ENCODE results near the gene TMEM234.

TMEM234 gene

GRCh38 chr1:32180186-32181060, 41.7 kb downstream of the TMEM234 start:
- TF ChIP-seq CTCF (IDR thresholded peaks at IDR 0.05; ENCODE audit: low read depth, low read length, missing control alignments), result no peak
- no peaks in the 10 kb centered on the region for H3K27me3 ChIP-seq (replicated peaks)
- H3K27ac ChIP-seq, result peak overlapping the region; percentile 84
- peaks cover 19% of the 10 kb centered on the region for H3K36me3 ChIP-seq (replicated peaks)
- DNase-seq, result peak; percentile 29
- peak overlapping the region; percentile 73 for H3K4me3 ChIP-seq (ENCODE audit: low read depth, low read length)
- in situ Hi-C loops (cut with HindIII; ENCODE audit: low pct_ligation_motif_present, low sequenced_read_pairs), result no loop called here

- H3K4me3 ChIP-seq (ENCODE audit: low read depth, low read length), result peak within 1 kb of the TSS; percentile 73
- H3K27ac ChIP-seq, result peak within 1 kb of the TSS; percentile 84
- peaks cover 17% of the 10 kb centered on the region for H3K36me3 ChIP-seq (replicated peaks)
- peak; percentile 85 for DNase-seq
- H3K27me3 ChIP-seq (replicated peaks), result no peaks in the 10 kb centered on the region
- in situ Hi-C loops (cut with HindIII; ENCODE audit: low pct_ligation_motif_present, low sequenced_read_pairs), result no loop called here
- peak; percentile 14 for TF ChIP-seq CTCF (IDR thresholded peaks at IDR 0.05; ENCODE audit: low read depth, low read length, missing control alignments)
These were observed 42.5 kb downstream of the TMEM234 start, which contains the start of gene TXLNA for GRCh38 chr1:32179443-32180185. Gene TXLNA, plus strand, starts transcription at chr1:32179675. Its CDS starts 671 bp downstream, at chr1:32180346.

- no peak for TF ChIP-seq CTCF (IDR thresholded peaks at IDR 0.05; ENCODE audit: low read depth, low read length, missing control alignments)
- DNase-seq, result no peak
- H3K27ac ChIP-seq, result peak overlapping the region; percentile 84
- peak overlapping the region; percentile 73 for H3K4me3 ChIP-seq (ENCODE audit: low read depth, low read length)
- peaks cover 17% of the 10 kb centered on the region for H3K36me3 ChIP-seq (replicated peaks)
- H3K27me3 ChIP-seq (replicated peaks), result no peaks in the 10 kb centered on the region
- in situ Hi-C loops (cut with HindIII; ENCODE audit: low pct_ligation_motif_present, low sequenced_read_pairs), result no loop called here
These were observed 43.0 kb downstream of the TMEM234 start for GRCh38 chr1:32179193-32179442.

GRCh38 chr1:32178380-32179192, 43.6 kb downstream of the TMEM234 start:
- TF ChIP-seq CTCF (IDR thresholded peaks at IDR 0.05; ENCODE audit: low read depth, low read length, missing control alignments), result no peak
- no peaks in the 10 kb centered on the region for H3K27me3 ChIP-seq (replicated peaks)
- no peak for DNase-seq
- peak overlapping the region; percentile 84 for H3K27ac ChIP-seq
- H3K36me3 ChIP-seq (replicated peaks), result peaks cover 15% of the 10 kb centered on the region
- H3K4me3 ChIP-seq (ENCODE audit: low read depth, low read length), result no peak overlapping the region
- in situ Hi-C loops (cut with HindIII; ENCODE audit: low pct_ligation_motif_present, low sequenced_read_pairs), result no loop called here

- H3K36me3 ChIP-seq (replicated peaks), result peaks cover 47% of the 10 kb centered on the region
These were observed 49.4 kb downstream of the TMEM234 start for GRCh38 chr1:32172621-32173245.

More at GRCh38 chr1:32172621-32173245, 49.4 kb downstream of the TMEM234 start:
- Histone ChIP-seq H3K4me3 (ENCODE audit: low read depth, low read length) (no peak overlapping the region), H3K27ac (no peak overlapping the region), H3K27me3 (replicated peaks) (no peaks in the 10 kb centered on the region)
- TF ChIP-seq CTCF (IDR thresholded peaks at IDR 0.05; ENCODE audit: low read depth, low read length, missing control alignments), result no peak
- in situ Hi-C loops (cut with HindIII; ENCODE audit: low pct_ligation_motif_present, low sequenced_read_pairs), result no loop called here
- no peak for DNase-seq
